ENCODE data around the gene DLGAP5. TPM values are rescaled to one million over a fixed set of nuclear protein-coding genes. Genes with fewer than 3 reads are reported as not detected.

The DLGAP5 gene
- total RNA-seq, 2 donors from 2014 or later: 0.12 TPM; not detected in 1

DNA sequence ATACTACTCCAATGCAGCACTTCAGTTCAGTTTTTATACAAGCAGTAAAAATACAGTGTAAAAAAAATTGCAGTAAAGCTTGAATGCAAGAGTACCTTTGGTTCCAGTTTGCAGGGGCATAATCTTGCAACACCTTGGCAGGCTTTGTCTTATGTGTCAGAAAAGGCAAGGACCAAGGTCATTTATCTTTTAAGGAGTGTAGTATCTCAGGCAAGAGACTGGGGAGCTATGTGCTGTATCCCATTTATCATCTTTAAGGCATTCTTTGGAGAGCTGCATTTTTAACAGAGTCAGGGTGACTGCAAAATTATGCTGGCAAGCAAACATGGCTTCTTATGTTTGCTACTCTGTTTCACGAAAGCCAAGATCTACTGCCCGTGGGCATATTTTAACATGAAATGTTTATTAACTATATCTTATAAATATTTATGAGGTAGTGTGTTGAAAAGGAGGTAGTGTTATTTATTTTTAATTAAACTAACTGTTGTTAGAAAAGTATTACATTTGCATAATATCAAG, 14.8 kb upstream of the DLGAP5 start:
- no peaks in the 10 kb centered on the region for H3K36me3 Mint-ChIP-seq (ENCODE audit: low read depth)
- H3K4me1 Mint-ChIP-seq: no peaks in the 10 kb centered on the region
- H3K27ac Mint-ChIP-seq: no peak overlapping the region
- ATAC-seq: no peak
- no peaks in the 10 kb centered on the region for H3K9me3 ChIP-seq (ENCODE audit: control insufficient read depth, low read length, poor library complexity, severe bottlenecking)
- H3K4me3 Mint-ChIP-seq: no peak overlapping the region
- H3K27me3 Mint-ChIP-seq: no peaks in the 10 kb centered on the region
- DNase-seq: no peak

DNA sequence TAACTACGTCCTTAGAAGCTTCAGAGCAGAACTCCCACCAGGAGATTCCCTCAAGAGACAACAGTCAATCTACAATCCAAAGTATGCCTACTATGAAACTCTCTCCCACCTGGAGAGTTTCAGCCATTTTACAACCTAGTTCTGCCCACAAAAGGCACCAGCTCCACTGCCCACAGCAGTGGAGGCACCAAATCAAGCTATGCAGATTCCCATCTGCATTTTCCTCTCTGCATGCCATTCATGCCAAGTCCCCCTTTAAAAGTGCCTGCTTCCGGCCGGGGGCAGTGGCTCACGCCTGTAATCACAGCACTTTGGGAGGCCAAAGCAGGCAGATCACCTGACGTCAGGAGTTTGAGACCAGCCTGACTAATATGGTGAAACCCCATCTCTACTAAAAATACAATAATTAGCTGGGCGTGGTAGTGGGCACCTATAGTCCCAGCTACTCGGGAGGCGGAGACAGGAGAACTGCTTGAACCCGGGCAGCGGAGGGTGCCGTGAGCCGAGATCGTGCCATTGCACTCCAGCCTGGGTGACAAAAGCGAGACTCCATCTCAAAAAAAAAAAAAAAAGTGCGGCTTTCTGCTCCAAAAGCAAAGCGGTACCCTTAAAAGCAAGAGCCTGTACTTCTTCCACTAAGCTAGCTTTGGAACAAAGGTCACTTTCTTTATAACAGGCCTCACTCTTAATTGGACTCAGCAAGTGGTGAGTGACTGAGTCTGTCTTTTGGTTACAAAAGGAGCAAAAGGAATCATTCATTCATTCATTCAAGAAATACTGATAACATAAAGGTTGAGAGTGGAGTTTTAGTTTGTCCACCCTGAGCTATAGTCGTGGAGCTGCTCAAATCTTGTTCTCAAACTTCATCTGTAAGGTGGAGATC, 10.1 kb upstream of the DLGAP5 start:
- H3K4me1 Mint-ChIP-seq: no peaks in the 10 kb centered on the region
- no peaks in the 10 kb centered on the region for H3K9me3 ChIP-seq (ENCODE audit: control insufficient read depth, low read length, poor library complexity, severe bottlenecking)
- H3K27ac Mint-ChIP-seq: no peak overlapping the region
- DNase-seq (no peak), ATAC-seq (no peak)
- no peaks in the 10 kb centered on the region for H3K36me3 Mint-ChIP-seq (ENCODE audit: low read depth)
- no peak overlapping the region for H3K4me3 Mint-ChIP-seq
- H3K27me3 Mint-ChIP-seq: peaks cover 8% of the 10 kb centered on the region

DNA sequence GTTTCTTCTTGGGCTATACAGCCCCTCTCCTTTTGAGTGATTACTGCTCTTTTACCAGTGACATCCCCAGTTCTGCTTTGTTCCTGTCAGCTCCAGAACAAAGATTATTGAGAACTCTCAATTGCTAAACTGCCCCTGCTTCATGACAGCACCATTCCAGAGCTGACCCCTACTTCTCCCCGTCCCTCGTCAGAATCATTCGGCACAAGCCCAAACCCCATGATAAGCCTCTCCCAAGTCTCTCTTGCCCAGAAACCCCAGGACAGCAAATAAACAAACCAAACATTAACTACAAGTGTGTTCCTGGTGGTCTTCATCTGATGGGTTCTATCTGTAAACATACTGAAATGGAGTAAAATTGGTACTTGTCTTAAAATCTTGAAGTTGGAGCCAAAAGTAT, 9.3 kb upstream of the DLGAP5 start:
- H3K36me3 Mint-ChIP-seq (ENCODE audit: low read depth): no peaks in the 10 kb centered on the region
- ATAC-seq: no peak
- no peak for DNase-seq
- H3K4me1 Mint-ChIP-seq: no peaks in the 10 kb centered on the region
- no peaks in the 10 kb centered on the region for H3K9me3 ChIP-seq (ENCODE audit: control insufficient read depth, low read length, poor library complexity, severe bottlenecking)
- no peak overlapping the region for H3K4me3 Mint-ChIP-seq
- no peak overlapping the region for H3K27ac Mint-ChIP-seq
- peaks cover 8% of the 10 kb centered on the region for H3K27me3 Mint-ChIP-seq

DNA sequence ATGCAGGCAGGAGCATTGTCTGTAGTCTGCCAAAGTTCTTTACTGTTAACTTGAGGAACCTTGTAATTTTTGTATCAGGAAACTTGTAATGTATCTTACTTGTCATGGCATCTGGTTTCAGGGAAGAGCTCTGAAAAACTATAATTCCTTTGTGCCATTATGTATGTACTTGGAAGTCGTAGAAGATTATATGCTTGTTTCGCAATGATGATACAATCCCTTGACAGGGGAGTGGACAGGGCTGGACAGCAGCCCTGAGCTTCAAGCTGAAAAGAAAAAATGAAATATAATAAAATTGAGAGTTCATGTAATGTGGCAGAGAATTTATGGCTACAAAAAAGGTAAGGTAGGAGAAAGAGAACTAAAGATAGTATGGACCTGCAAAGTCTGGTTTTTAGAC, 7.4 kb upstream of the DLGAP5 start:
- DNase-seq (no peak), ATAC-seq (no peak)
- Mint-ChIP-seq H3K4me3 (no peak overlapping the region), H3K27me3 (peaks cover 8% of the 10 kb centered on the region), H3K36me3 (ENCODE audit: low read depth) (no peaks in the 10 kb centered on the region), H3K4me1 (peaks cover 3% of the 10 kb centered on the region), H3K27ac (no peak overlapping the region)
- no peaks in the 10 kb centered on the region for H3K9me3 ChIP-seq (ENCODE audit: control insufficient read depth, low read length, poor library complexity, severe bottlenecking)

DNA sequence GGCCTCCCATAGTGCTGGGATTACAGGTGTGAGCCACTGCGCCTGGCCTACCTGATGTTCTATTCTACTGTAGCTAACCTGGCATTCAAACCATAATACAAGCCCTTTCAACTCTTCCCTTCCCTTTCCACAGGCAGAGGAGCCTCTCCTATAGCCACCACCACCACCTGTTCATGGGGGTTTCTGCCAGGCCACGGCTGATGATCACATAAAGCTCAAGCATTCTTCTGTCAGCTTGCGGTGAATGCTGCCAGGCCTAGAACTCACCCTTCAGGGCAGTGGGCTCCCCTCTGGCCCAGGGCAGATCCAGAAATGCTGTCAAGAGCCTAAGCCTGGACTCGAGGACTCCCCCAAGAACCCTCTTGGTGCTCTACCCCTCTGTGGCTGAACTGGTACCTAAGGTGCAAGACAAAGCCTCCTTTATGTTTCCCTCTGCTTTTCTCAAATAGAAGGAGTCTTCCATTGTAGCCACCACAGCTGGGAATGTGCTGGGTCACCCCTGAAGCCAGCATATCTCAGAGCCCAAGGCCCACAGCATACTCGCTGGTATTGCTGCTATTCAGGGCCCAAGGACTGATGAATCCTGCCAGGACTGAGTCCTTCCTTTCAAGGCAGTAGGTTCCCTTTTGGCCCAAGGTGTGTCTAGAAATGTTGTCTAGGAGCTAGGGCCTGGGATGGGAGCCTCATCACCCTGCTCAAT, 3.4 kb upstream of the DLGAP5 start:
- no peaks in the 10 kb centered on the region for H3K36me3 Mint-ChIP-seq (ENCODE audit: low read depth)
- H3K27ac Mint-ChIP-seq: no peak overlapping the region
- DNase-seq (no peak), ATAC-seq (no peak)
- no peaks in the 10 kb centered on the region for H3K27me3 Mint-ChIP-seq
- H3K9me3 ChIP-seq (ENCODE audit: control insufficient read depth, low read length, poor library complexity, severe bottlenecking): no peaks in the 10 kb centered on the region
- no peak overlapping the region for H3K4me3 Mint-ChIP-seq
- H3K4me1 Mint-ChIP-seq: peaks cover 18% of the 10 kb centered on the region

DNA sequence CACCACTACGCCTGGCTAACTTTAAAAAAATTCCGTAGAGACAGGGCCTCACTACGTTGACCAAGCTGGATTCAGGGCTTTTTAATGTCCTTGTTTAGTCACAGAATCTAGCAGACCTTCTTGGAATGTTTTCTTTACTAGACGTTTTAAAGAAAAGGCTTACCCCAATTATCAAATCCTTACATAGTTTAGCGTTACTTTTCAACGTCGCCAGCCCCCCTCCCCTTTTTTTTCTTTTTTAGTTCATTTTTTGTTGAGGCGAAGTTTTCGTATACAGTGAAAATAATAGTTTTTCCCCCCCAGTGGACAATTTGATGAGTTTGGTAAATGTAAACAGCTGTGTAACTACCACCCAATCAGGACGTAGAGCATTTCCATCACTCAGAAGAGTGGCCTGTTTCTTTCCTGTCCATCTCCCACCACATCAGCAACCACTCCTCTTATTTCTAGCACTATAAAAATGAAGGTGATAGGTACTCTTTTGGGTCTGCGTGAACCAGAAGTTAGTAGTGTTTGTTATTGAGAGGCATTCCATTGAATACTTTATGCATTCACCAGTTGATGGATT, 753 bp upstream of the DLGAP5 start:
- H3K27me3 Mint-ChIP-seq: no peaks in the 10 kb centered on the region
- no peaks in the 10 kb centered on the region for H3K36me3 Mint-ChIP-seq (ENCODE audit: low read depth)
- H3K27ac Mint-ChIP-seq: peak overlapping the region; percentile 59
- peak overlapping the region; percentile 95 for H3K4me3 Mint-ChIP-seq
- ATAC-seq (no peak), DNase-seq (no peak)
- H3K9me3 ChIP-seq (ENCODE audit: control insufficient read depth, low read length, poor library complexity, severe bottlenecking): no peaks in the 10 kb centered on the region
- peaks cover 21% of the 10 kb centered on the region for H3K4me1 Mint-ChIP-seq

DNA sequence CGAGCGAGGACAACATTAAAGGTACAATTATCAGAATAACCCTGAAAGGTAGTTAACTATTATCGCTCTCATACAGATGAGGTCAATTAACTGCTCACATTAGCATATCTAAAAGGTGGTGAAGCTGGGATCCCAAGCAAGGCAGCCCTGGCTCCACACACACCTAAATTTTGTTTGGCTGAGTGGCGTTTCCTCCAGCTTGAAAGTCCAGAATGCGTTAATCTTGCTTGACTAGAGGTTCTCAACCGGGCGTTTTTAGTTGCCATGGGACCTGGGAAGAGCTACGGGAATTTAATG, 531 bp downstream of the DLGAP5 start:
- DNase-seq (no peak), ATAC-seq (no peak)
- H3K27me3 Mint-ChIP-seq: no peaks in the 10 kb centered on the region
- H3K4me3 Mint-ChIP-seq: peak overlapping the region; percentile 95
- H3K27ac Mint-ChIP-seq: peak overlapping the region; percentile 43
- H3K36me3 Mint-ChIP-seq (ENCODE audit: low read depth): no peaks in the 10 kb centered on the region
- H3K4me1 Mint-ChIP-seq: peaks cover 21% of the 10 kb centered on the region
- no peaks in the 10 kb centered on the region for H3K9me3 ChIP-seq (ENCODE audit: control insufficient read depth, low read length, poor library complexity, severe bottlenecking)

DNA sequence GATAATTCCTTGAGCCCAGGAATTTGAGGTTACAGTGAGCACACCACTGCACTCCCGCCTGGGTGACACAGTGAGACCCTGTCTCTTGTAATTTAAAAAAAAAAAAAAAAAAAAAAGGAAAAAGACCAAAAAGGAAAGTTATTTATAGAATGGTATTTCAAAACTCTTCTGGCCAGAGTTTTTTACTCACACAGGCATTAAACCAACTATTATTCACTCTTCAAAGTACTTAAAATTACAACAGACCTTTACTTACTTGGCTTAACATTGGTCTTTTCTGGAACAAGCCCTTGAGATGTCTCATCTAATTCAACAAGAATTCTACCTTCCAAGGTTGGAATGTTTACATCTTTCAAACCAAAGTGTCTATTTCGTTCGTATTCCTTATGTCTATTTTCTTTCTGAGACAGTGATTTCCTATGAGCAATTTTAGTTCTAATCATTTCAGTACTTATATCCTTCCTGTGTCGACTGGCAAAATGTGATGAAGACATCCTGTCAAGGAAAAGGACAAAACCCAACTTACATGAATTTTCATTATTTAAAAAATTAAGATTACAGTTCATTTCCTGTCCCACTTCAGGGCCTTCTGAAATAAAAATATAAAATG, 2.6 kb downstream of the DLGAP5 start:
- ATAC-seq: no peak
- H3K27me3 Mint-ChIP-seq: no peaks in the 10 kb centered on the region
- no peak overlapping the region for H3K4me3 Mint-ChIP-seq
- no peak overlapping the region for H3K27ac Mint-ChIP-seq
- no peak for DNase-seq
- H3K4me1 Mint-ChIP-seq: peaks cover 19% of the 10 kb centered on the region
- H3K36me3 Mint-ChIP-seq (ENCODE audit: low read depth): no peaks in the 10 kb centered on the region
- no peaks in the 10 kb centered on the region for H3K9me3 ChIP-seq (ENCODE audit: control insufficient read depth, low read length, poor library complexity, severe bottlenecking)

DNA sequence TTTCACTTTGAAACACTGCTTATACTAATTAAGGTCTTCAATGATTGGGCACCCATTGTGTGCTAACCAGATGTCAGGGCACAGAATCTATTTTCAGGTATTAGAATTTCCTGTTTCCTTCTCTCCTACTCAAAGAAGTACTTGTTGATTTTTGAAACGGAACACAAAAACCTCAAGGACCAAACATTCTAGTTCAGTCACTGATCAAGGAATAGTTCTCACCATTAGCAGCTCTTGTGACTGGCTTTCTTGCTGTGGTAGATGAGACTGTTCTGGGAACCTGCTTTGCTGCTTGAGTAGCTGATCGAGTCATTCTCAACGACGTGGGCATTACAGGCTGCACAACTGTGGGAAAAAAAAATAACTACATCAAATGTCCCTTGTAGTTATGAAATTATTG, 11.0 kb downstream of the DLGAP5 start:
- H3K27ac Mint-ChIP-seq: peak overlapping the region; percentile 45
- H3K4me3 Mint-ChIP-seq: no peak overlapping the region
- DNase-seq (no peak), ATAC-seq (no peak)
- H3K36me3 Mint-ChIP-seq (ENCODE audit: low read depth): no peaks in the 10 kb centered on the region
- no peaks in the 10 kb centered on the region for H3K9me3 ChIP-seq (ENCODE audit: control insufficient read depth, low read length, poor library complexity, severe bottlenecking)
- no peaks in the 10 kb centered on the region for H3K27me3 Mint-ChIP-seq
- H3K4me1 Mint-ChIP-seq: peaks cover 14% of the 10 kb centered on the region

DNA sequence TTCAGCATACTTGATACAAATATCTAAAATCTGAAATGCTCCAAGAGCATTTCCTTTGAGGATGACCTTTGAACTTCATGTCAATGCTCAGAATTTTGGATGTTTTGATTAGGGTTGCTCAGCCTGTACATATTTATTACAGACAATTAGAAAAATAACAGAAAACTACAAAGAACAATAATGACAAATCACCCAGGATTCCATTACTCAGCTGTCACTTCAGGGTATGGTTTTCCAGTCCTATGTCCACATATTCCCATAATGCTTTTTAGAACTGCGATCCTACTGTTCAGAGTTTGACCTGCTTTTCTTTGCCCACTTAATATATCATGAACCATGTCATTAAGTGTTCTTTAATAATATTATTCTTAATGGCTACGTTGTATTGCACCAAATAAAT, 11.4 kb downstream of the DLGAP5 start:
- Mint-ChIP-seq H3K4me3 (no peak overlapping the region), H3K4me1 (peaks cover 14% of the 10 kb centered on the region), H3K27me3 (no peaks in the 10 kb centered on the region), H3K36me3 (ENCODE audit: low read depth) (no peaks in the 10 kb centered on the region), H3K27ac (peak overlapping the region; percentile 45)
- no peak for ATAC-seq
- DNase-seq: no peak
- no peaks in the 10 kb centered on the region for H3K9me3 ChIP-seq (ENCODE audit: control insufficient read depth, low read length, poor library complexity, severe bottlenecking)

DNA sequence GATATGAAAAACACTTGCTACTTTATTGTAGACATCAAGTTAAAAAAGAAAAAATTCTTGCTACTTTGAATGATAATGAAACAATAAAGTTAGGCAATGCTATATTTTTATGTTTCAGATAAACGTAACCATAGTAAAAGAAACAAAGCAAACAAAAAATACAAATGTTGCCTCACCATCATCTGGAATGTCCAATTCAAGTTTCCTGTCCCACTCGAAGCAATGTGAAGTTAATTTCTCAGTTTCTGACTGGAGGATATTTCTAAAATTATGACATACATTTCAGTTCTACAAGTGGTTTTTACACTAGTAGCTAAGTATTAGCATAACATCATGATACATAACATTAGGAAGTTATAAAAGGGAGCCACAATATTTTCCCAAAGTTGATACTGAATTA, 20.9 kb downstream of the DLGAP5 start:
- ATAC-seq (no peak), DNase-seq (no peak)
- no peaks in the 10 kb centered on the region for H3K27me3 Mint-ChIP-seq
- H3K27ac Mint-ChIP-seq: no peak overlapping the region
- H3K4me3 Mint-ChIP-seq: no peak overlapping the region
- peaks cover 2% of the 10 kb centered on the region for H3K4me1 Mint-ChIP-seq
- H3K36me3 Mint-ChIP-seq (ENCODE audit: low read depth): no peaks in the 10 kb centered on the region
- H3K9me3 ChIP-seq (ENCODE audit: control insufficient read depth, low read length, poor library complexity, severe bottlenecking): no peaks in the 10 kb centered on the region

DNA sequence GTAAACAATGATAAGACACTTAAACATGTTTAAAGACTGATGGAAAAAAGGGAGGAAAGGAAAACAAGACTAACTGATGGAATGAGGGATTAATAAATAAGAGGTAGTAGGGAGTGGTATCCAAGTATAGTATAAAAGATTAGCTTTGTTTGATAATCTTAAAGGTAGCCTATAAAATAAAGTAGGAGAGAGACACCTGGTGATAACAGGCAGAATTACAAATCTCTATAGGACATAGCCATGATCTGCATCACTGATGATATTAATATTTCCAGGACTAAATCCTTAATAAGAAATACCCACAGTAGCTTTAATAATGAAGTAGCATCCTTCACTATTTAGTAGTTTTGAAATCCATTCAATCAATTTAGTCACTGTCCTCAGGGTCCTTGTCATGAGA, 30.4 kb downstream of the DLGAP5 start:
- no peaks in the 10 kb centered on the region for H3K9me3 ChIP-seq (ENCODE audit: control insufficient read depth, low read length, poor library complexity, severe bottlenecking)
- peaks cover 31% of the 10 kb centered on the region for H3K4me1 Mint-ChIP-seq
- H3K4me3 Mint-ChIP-seq: no peak overlapping the region
- ATAC-seq: peak; percentile 83
- no peaks in the 10 kb centered on the region for H3K27me3 Mint-ChIP-seq
- no peak overlapping the region for H3K27ac Mint-ChIP-seq
- peaks cover 2% of the 10 kb centered on the region for H3K36me3 Mint-ChIP-seq (ENCODE audit: low read depth)
- no peak for DNase-seq

DNA sequence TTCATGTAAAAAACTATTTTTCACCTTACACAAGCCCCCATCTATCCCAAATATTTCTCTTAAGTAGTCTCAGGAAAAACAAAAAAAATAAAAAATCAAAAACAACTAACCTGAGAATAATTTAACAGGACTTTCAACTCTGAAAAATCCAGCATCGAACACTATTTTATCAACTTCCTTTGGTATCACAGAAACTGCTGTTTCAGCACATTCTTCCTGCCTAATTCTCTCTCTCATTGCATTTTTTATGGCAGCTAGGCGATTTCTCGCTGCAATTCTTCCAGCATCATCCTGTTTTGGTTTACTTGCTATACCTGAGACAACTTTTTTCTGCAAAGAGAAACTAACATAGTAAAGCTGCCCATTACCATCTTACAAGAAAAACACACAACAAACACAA, 33.0 kb downstream of the DLGAP5 start:
- peaks cover 27% of the 10 kb centered on the region for H3K4me1 Mint-ChIP-seq
- no peaks in the 10 kb centered on the region for H3K9me3 ChIP-seq (ENCODE audit: control insufficient read depth, low read length, poor library complexity, severe bottlenecking)
- H3K27me3 Mint-ChIP-seq: no peaks in the 10 kb centered on the region
- H3K36me3 Mint-ChIP-seq (ENCODE audit: low read depth): peaks cover 2% of the 10 kb centered on the region
- no peak overlapping the region for H3K4me3 Mint-ChIP-seq
- H3K27ac Mint-ChIP-seq: peak overlapping the region; percentile 67
- DNase-seq (no peak), ATAC-seq (no peak)

All from T-helper 17 cell (primary cell).